Transverse colon (tissue), 4 donors: ENCODE data around the gene WASL. TPM values are rescaled to one million over a fixed set of nuclear protein-coding genes. Genes with fewer than 3 reads are reported as not detected.

ENCODE experiments used
- DNase-seq: peaks from one replicate; pipeline ENCODE4 v3.0.0-alpha.2; 2019
- H3K27ac ChIP-seq, 4 donors: fragments of 200-600 bp; sonication (generic); 2 replicates each; pipeline ENCODE4 v1.5.1; 2016 to 2018; ENCODE audit warnings: inconsistent platforms in 4 of 4
- H3K27me3 ChIP-seq: fragments of 200-600 bp; sonication (generic); 2 replicates; pipeline ENCODE4 v1.5.1; 2017; ENCODE audit warnings: inconsistent platforms
- H3K36me3 ChIP-seq, 4 donors: fragments of 200-600 bp; sonication (generic); 2 replicates each; pipeline ENCODE4 v1.5.1; 2017 to 2019; ENCODE audit warnings: inconsistent platforms in 4 of 4
- H3K4me1 ChIP-seq, 4 donors: fragments of 200-600 bp; sonication (generic); 2 replicates each; pipeline ENCODE4 v1.5.1; 2017 to 2020; ENCODE audit warnings: inconsistent platforms in 4 of 4
- H3K4me3 ChIP-seq, 4 donors: fragments of 200-600 bp; sonication (generic); 1 replicate in 1 of 4; 2 replicates in 3 of 4; pipeline versions ENCODE4 v1.5.1 to v1.6.1; 2017 to 2019; ENCODE audit warnings: inconsistent platforms in 4 of 4
- H3K9me3 ChIP-seq, 2 donors: fragments of 200-600 bp; sonication (generic); 2 replicates each; pipeline ENCODE4 v1.5.1; 2017 to 2019; ENCODE audit warnings: inconsistent platforms in 2 of 2
- CTCF ChIP-seq, 5 experiments: fragments of 200-600 bp in 3 of 5; fragments of 450-650 bp in 2 of 5; sonication (generic) in 3 of 5; IDR thresholded peaks; 1 replicate in 2 of 5; 2 replicates in 3 of 5; pipeline ENCODE4 v1.5.1; 2016 to 2017; ENCODE audit warnings: antibody characterized with exemption in 5 of 5, inconsistent platforms in 3 of 5, mild to moderate bottlenecking in 2 of 5, moderate library complexity in 1 of 5
- EP300 ChIP-seq: sonication (generic); formaldehyde crosslinking; IDR thresholded peaks from one replicate; pipeline ENCODE4 v1.6.1; 2017; ENCODE audit warnings: antibody characterized with exemption, low read depth
- POLR2A ChIP-seq: fragments of 450-650 bp; IDR thresholded peaks from one replicate; pipeline ENCODE4 v1.6.1; 2016; ENCODE audit warnings: antibody characterized with exemption, mild to moderate bottlenecking, moderate library complexity
- POLR2AphosphoS5 ChIP-seq, 3 donors: sonication (generic); formaldehyde crosslinking; IDR thresholded peaks; one replicate each; pipeline ENCODE4 v1.6.1; 2016; ENCODE audit warnings: antibody characterized with exemption in 3 of 3
- WGBS, 2 donors: methylation state at CpG; one replicate each; pipeline ENCODE4 v1.1.5; 2018; ENCODE audit warnings: low coverage in 1 of 2; 5-methylcytosine and 5-hydroxymethylcytosine counted together
- in situ Hi-C, 4 donors: fragments of 200-750 bp; cut with MboI; loops; one replicate each; pipeline versions ENCODE4 v1.15.0 to v1.15.1; 2017; ENCODE audit warnings: low sequenced_read_pairs in 3 of 4, low pct_ligation_motif_present in 1 of 4, low pct_unique_long_range_greater_than_20kb in 1 of 4
- intact Hi-C: fragments of 100-400 bp; cut with DNase I; formaldehyde crosslinking; loops from one replicate; pipeline ENCODE4 v1.15.1; 2023; ENCODE audit warnings: low total_unique reads
- small RNA-seq, 4 donors: library from RNA; depleted of rRNA; stranded (forward); fragments of <200 nt; gene quantifications; one replicate each; pipeline ENCODE3, GENCODE V24; 2016
- total RNA-seq, 4 donors: library from RNA; depleted of rRNA; stranded (reverse); fragments of >200 nt; gene quantifications; one replicate each; pipeline ENCODE4 v1.1.0, GENCODE V29; 2016

WASL gene
- total RNA-seq, 4 donors from 2014 or later: 30.1 to 97.8 (median 65.7) TPM

GRCh38 chr7:123633553-123633952, 115.2 kb downstream of the WASL start:
- no peak for TF ChIP-seq EP300
- no peak for TF ChIP-seq POLR2A
- TF ChIP-seq POLR2AphosphoS5 (IDR thresholded peaks at IDR 0.05): no peak
- no peak for TF ChIP-seq CTCF (IDR thresholded peaks at IDR 0.05)
- H3K36me3 ChIP-seq: no peaks in the 10 kb centered on the region
- in situ Hi-C loops: no loop called here
- WGBS, 2 donors: 77 to 85% methylated on average over 7 of the region's 7 CpGs
- H3K27me3 ChIP-seq: no peaks in the 10 kb centered on the region
- no peak overlapping the region for H3K27ac ChIP-seq
- intact Hi-C loops: no loop called here
- H3K4me3 ChIP-seq: no peak overlapping the region
- no peak for DNase-seq
- no peaks in the 10 kb centered on the region for H3K9me3 ChIP-seq
- H3K4me1 ChIP-seq: no peaks in the 10 kb centered on the region

- Histone ChIP-seq H3K27ac (no peak overlapping the region), H3K4me3 (no peak overlapping the region), H3K4me1 (no peaks in the 10 kb centered on the region), H3K27me3 (no peaks in the 10 kb centered on the region), H3K9me3 (no peaks in the 10 kb centered on the region), H3K36me3 (no peaks in the 10 kb centered on the region)
- in situ Hi-C loops (no loop called here), intact Hi-C loops (no loop called here)
- DNase-seq: no peak
- WGBS, 2 donors: 83% methylated on average over 2 of the region's 2 CpGs
- TF ChIP-seq POLR2AphosphoS5 (IDR thresholded peaks at IDR 0.05): no peak
- TF ChIP-seq POLR2A: no peak
Observed at GRCh38 chr7:123632808-123633207, 116.0 kb downstream of the WASL start.

Small RNAs within 50 kb of the gene (small RNA-seq; reads per million reads assigned to genes)
- 0 reads per million in 4 donors for gene RNU6-11P

Other genes starting within 250 kb of the WASL start
- gene IQUB, start 214.4 kb downstream of the WASL start, total RNA-seq: under 1 TPM in 2 of 4 donors, not detected in 2; 0.14 to 0.32 TPM
- gene NDUFA5, start 191.2 kb downstream of the WASL start, total RNA-seq: 10 to 100 TPM; 29.9 to 78.3 (median 56.8) TPM
- gene ASB15, start 147.2 kb downstream of the WASL start, total RNA-seq: not detected
- under 1 TPM in 1 of 4 donors, not detected in 3; 0.41 TPM for gene LMOD2, start 93.1 kb downstream of the WASL start, total RNA-seq
- gene HYAL4, start 96.2 kb upstream of the WASL start, total RNA-seq: not detected
- not detected for gene SPAM1, start 176.2 kb upstream of the WASL start, total RNA-seq